Duodenal mucosa (tissue), 2 donors: ENCODE results near the gene PPP1CB.
A peak's percentile ranks its signal among the peaks of the same experiment; 100 is the strongest.
"Not testable (repeated sequence)": the region's sequence is repeated elsewhere in the genome, so short reads cannot be mapped to it uniquely, and the experiment has no call there.

ENCODE experiments used
- H3K27ac ChIP-seq: one replicate; pipeline ENCODE4 v1.7.0; 2013; ENCODE audit warnings: low read depth, low read length
- H3K27me3 ChIP-seq, 2 donors: one replicate each; pipeline ENCODE4 v1.7.0; 2013; ENCODE audit warnings: low read length in 2 of 2, control low read depth in 1 of 2; ENCODE audit not compliant: insufficient read depth in 2 of 2, control insufficient read depth in 1 of 2
- H3K36me3 ChIP-seq, 2 donors: one replicate each; pipeline ENCODE4 v1.7.0; 2013; ENCODE audit warnings: low read length in 2 of 2, control low read depth in 1 of 2; ENCODE audit not compliant: insufficient read depth in 2 of 2, control insufficient read depth in 1 of 2
- H3K4me1 ChIP-seq, 2 donors: one replicate each; pipeline ENCODE4 v1.7.0; 2013; ENCODE audit warnings: low read length in 2 of 2, control low read depth in 1 of 2; ENCODE audit not compliant: insufficient read depth in 2 of 2, control insufficient read depth in 1 of 2
- H3K4me3 ChIP-seq, 2 donors: one replicate each; pipeline ENCODE4 v1.7.0; 2013; ENCODE audit warnings: low read length in 2 of 2, low read depth in 1 of 2
- H3K9ac ChIP-seq, 2 donors: one replicate each; pipeline ENCODE4 v1.7.0; 2013; ENCODE audit warnings: low read length in 2 of 2, low read depth in 1 of 2
- H3K9me3 ChIP-seq, 2 donors: one replicate each; pipeline ENCODE4 v1.7.0; 2013; ENCODE audit warnings: low read length in 2 of 2, control low read depth in 1 of 2; ENCODE audit not compliant: control insufficient read depth in 1 of 2

PPP1CB gene

DNA sequence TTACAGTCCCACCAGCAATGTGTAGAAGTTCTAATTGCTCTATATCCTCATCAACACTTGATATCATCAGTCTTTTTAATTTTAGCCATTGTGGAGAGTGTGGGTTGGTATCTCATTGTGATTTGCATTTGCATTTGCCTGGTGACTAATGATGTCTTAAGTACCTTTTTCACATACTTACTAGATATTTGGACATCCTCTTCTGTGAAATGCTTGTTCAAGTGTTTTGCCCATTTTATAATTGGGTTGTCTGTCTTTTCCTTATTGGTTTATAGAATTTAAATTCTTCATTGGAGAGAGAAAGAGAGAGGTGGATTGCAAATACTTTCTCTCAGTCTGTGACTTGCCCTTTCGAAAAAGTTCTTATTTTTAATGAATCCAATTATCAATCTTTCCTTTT lies 14.0 kb upstream of the PPP1CB start:
- H3K27me3 ChIP-seq = no peaks in the 10 kb centered on the region
- H3K27ac ChIP-seq = no peak overlapping the region
- H3K4me1 ChIP-seq = no peaks in the 10 kb centered on the region
- H3K36me3 ChIP-seq = no peaks in the 10 kb centered on the region
- peaks cover 0 to 7% of the 10 kb centered on the region in 2 donors for H3K9me3 ChIP-seq
- H3K4me3 ChIP-seq = no peak overlapping the region
- no peak overlapping the region for H3K9ac ChIP-seq

DNA sequence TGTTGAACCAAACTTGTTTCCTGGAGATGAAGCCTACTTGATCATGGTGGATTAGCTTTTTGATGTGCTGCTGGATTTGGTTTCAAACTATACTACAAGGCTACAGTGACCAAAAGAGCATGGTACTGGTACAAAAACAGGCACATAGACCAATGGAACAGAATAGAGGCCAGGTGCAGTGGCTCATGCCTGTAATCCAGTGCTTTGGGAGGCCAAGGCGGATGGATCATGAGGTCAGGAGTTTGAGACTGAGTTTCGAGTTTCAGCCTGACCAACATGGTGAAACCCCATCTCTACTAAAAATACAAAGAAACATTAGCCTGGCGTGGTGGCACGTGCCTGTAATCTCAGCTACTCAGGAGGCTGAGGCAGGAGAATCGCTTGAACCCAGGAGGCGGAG lies 9.0 kb upstream of the PPP1CB start:
- H3K4me3 ChIP-seq, H3K4me1 ChIP-seq, H3K36me3 ChIP-seq, H3K27me3 ChIP-seq, H3K9me3 ChIP-seq, H3K27ac ChIP-seq, H3K9ac ChIP-seq: not testable (repeated sequence)

DNA sequence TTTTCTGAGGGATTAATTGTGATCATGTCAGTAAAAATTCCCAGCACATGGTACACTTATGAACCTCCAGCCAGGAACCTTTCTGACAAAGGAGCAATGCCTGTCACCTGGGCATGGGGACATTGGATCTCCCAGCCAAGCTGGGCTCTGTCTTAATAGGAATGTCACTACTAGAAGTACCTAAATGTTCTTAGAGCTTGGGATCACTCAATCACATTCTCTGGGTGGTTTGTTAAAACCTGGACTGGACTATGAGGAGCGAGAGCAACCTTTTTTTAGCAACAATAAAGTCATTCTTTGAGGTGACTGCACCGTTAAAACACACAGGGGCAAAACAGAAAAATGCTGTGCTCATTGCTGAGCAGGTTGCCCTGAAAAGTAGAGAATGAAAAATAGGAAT lies 6.4 kb upstream of the PPP1CB start:
- Histone ChIP-seq H3K9me3 (no peaks in the 10 kb centered on the region), H3K27me3 (no peaks in the 10 kb centered on the region), H3K9ac (no peak overlapping the region), H3K4me3 (no peak overlapping the region), H3K36me3 (no peaks in the 10 kb centered on the region), H3K27ac (no peak overlapping the region), H3K4me1 (peaks cover 14 to 28% of the 10 kb centered on the region in 2 donors)

DNA sequence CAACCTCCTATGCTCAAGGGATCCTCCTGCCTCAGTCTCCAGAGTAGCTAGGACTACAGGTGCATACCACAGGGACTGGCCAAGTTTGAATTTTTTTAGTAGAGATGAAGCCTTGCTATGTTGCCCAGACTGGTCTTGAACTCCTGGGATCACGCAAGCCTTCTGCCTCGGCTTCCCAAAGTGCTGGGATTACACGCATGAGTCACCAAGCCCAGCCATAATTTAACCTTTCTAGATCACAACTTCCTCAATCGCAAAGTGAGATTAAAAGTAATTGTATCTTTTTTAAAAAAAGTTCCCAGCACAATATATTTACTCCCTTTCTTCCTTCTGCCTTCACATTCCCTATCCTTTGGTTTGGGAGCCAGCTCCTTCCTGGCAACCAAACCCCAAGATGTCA lies 5.8 kb upstream of the PPP1CB start:
- H3K4me1 ChIP-seq = peaks cover 21 to 35% of the 10 kb centered on the region in 2 donors
- H3K27me3 ChIP-seq = no peaks in the 10 kb centered on the region
- H3K36me3 ChIP-seq = no peaks in the 10 kb centered on the region
- no peak overlapping the region for H3K27ac ChIP-seq
- no peak overlapping the region for H3K4me3 ChIP-seq
- H3K9ac ChIP-seq = no peak overlapping the region
- no peaks in the 10 kb centered on the region for H3K9me3 ChIP-seq

DNA sequence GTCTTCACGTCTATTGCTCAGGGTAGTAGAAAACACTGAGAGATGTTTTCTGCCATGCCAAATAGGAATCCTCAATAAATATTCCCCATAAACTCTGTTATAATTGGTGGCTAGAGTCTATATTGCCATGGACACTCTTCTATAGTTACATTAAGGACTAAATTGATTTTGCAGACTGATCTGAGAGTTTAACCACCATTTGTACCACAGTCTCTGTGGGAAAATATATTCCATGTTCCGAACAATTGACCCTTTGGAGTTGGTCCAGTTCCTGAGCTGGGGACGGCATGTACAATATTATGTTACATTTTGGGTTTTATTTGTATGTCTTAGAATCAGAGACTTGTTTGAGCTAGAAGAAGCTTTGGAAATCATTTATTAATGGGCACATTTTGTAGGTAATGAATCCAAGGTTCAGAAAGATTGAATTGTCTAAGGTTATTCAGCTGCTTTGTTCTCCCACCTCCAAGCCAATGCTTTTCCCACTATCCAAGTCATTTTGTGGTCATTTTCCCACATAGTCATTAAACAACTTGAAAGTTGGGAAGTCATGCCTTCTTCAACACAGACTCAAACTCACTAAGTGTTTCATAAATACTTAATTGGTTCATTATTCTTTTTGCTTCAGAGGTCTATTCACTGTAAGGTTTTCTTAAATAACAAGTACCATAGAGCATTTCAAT lies 5.1 kb upstream of the PPP1CB start:
- Histone ChIP-seq H3K4me3 (no peak overlapping the region), H3K9me3 (no peaks in the 10 kb centered on the region), H3K27me3 (no peaks in the 10 kb centered on the region), H3K36me3 (no peaks in the 10 kb centered on the region), H3K4me1 (peaks cover 22 to 35% of the 10 kb centered on the region in 2 donors), H3K27ac (no peak overlapping the region), H3K9ac (no peak overlapping the region)

DNA sequence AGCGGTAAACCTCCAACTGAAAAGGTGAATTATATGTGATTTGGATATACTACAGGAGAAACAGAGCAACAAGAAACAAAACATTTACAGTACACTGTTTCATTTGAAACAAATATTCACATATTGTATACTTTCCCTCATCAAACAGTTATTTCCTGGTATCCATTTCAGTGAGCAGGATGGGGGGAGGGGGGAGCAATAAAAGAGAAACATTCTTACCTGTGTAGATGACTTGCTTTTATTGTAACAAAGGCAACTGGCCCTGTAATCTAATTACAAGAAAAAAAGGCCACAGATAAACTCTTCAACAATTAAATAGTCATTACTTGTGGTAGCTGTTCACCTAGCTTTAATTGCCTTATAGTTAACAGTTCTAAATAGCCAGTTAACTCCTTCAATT lies 3.9 kb upstream of the PPP1CB start:
- no peak overlapping the region for H3K4me3 ChIP-seq
- no peaks in the 10 kb centered on the region for H3K27me3 ChIP-seq
- no peaks in the 10 kb centered on the region for H3K9me3 ChIP-seq
- H3K9ac ChIP-seq = no peak overlapping the region
- no peak overlapping the region for H3K27ac ChIP-seq
- H3K36me3 ChIP-seq = no peaks in the 10 kb centered on the region
- peaks cover 22 to 35% of the 10 kb centered on the region in 2 donors for H3K4me1 ChIP-seq

DNA sequence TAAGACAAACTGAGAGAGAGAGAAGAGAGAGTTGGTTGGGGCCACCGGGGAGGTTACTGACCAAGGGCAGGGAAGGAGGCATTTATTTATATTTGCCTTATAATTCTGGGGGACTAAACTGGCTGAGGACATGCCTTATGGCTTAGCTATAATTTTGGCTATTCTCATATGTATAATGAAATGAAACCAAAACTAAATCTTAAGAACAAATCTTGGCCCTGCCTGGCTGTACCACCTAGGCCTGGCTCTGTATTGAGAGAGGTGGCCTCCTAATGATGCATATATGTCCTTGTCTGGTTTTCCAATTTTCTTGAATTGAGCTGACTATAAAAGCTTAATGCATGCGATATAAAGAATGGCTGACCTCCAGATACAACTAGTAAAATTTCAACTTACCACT lies 3.5 kb upstream of the PPP1CB start:
- no peak overlapping the region for H3K4me3 ChIP-seq
- H3K9ac ChIP-seq = no peak overlapping the region
- peaks cover 22 to 35% of the 10 kb centered on the region in 2 donors for H3K4me1 ChIP-seq
- H3K27me3 ChIP-seq = no peaks in the 10 kb centered on the region
- no peak overlapping the region for H3K27ac ChIP-seq
- H3K9me3 ChIP-seq = no peaks in the 10 kb centered on the region
- H3K36me3 ChIP-seq = no peaks in the 10 kb centered on the region

DNA sequence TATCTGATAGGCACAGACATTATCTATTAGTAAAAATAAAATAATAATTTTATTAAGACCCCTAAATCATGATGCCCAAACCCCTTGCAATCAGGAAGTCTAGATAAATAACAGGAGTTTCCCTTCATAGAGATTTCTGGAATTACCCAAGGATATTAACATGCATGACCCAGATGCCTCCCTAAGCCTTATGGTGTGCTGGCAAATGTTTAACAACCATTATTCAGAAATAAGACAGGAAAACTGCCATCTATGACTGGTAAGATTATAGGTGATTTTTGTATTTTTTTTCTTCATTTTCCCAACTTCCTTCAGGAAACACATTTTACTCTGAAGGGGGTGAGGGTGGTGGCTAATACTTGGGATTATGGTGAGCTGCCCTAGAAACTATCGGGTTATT lies 2.7 kb upstream of the PPP1CB start:
- Histone ChIP-seq H3K4me1 (peaks cover 22 to 35% of the 10 kb centered on the region in 2 donors), H3K27ac (no peak overlapping the region), H3K27me3 (no peaks in the 10 kb centered on the region), H3K9ac (no peak overlapping the region), H3K36me3 (no peaks in the 10 kb centered on the region), H3K9me3 (no peaks in the 10 kb centered on the region), H3K4me3 (no peak overlapping the region)

DNA sequence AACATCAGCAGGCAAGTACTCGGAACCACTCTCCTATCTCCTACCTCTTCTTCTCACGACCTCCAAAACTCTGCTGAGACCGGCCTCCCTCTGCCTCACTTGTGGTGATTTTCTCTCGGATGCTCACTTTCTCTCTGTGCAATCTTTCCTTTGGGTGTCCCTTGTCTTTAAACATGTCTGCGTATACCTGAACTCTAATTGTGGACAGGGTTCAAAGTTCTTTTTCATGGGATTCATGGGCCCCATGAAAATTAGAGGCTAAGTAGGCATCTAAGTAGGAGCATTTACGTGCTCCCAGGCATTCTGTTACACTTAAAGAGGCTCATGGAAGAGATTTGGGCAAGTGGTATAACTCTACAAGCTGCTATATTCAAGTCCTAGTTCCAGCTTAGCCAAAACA lies 2.1 kb upstream of the PPP1CB start:
- Histone ChIP-seq H3K9me3 (no peaks in the 10 kb centered on the region), H3K27me3 (no peaks in the 10 kb centered on the region), H3K36me3 (no peaks in the 10 kb centered on the region), H3K9ac (peak overlapping the region in 1 of 2 donors; percentile 89), H3K4me1 (peaks cover 24 to 35% of the 10 kb centered on the region in 2 donors), H3K4me3 (no peak overlapping the region), H3K27ac (no peak overlapping the region)

DNA sequence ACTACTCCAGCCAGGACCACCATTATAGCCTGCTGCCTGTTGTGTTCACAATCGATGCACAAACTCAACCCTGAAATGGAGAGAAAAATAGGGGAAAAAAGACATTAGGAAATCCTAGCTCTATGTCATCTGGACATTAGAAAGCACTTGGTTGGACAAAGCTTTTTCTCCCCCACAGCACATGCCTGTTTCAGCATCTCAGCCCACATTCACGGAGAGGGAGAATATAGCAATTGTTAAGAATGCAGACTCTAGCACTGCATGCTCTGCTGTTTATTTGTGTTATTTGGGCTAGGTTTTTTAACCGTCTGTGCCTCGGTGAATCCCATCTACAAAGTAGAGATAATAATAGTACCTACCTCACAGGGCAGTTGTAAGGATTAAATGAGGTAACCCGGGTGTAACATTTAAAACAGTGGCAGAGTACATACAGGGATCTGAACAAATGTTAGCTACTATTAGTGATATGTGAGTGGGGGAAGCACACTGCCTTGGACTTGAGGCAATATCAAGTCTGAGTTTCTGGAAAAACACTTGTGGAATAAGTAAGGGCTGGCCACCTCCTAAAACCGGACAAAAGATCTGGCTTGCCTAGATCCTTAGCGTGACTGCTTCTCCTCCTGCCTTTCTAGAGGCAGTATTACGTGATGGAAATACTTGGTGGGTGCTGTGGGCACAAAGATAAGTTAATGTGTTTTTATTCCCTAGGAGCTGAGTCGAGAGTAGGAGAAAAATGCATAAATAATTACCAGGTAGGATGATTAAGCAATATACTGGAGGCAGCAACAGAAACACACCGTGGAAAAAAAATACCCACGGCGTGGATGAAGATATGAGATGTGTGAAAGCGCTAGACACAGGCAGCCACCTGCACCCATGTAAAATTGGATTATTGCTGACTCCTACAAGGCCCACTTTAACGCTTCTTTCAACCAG lies 1.0 kb upstream of the PPP1CB start:
- H3K4me3 ChIP-seq = peak overlapping the region; percentile 89 to 95
- no peaks in the 10 kb centered on the region for H3K9me3 ChIP-seq
- H3K27me3 ChIP-seq = no peaks in the 10 kb centered on the region
- H3K27ac ChIP-seq = peak overlapping the region; percentile 98
- peaks cover 34 to 45% of the 10 kb centered on the region in 2 donors for H3K4me1 ChIP-seq
- no peaks in the 10 kb centered on the region for H3K36me3 ChIP-seq
- H3K9ac ChIP-seq = peak overlapping the region; percentile 89 to 95
